GM12892 (cell line): ENCODE measurements around the gene RBM7.

Experiments used
- DNase-seq: peaks from one replicate; pipeline ENCODE4 v3.0.0; 2011; ENCODE audit not compliant: insufficient read length
- FAIRE-seq: peaks from 2 replicates; lab custom pipeline; 2011; peaks lifted over from hg19 to GRCh38; lab: Jason Lieb, UNC
- POLR2A ChIP-seq: IDR thresholded peaks from 2 replicates; pipeline ENCODE4 v1.6.1; 2011; ENCODE audit warnings: low read depth, low read length, control low read depth
- POLR2AphosphoS5 ChIP-seq: IDR thresholded peaks from 2 replicates; pipeline ENCODE4 v1.6.1; 2011; ENCODE audit warnings: low read depth, low read length, control low read depth
- TAF1 ChIP-seq: IDR thresholded peaks from 2 replicates; pipeline ENCODE4 v1.6.1; 2011; ENCODE audit warnings: low read depth, mild to moderate bottlenecking, control low read depth, low read length, borderline replicate concordance

RBM7 gene

GRCh38 chr11:114439229-114440120, 39.0 kb downstream of the RBM7 start, which contains the start of gene REXO2:
TSS of gene REXO2 (plus strand) at chr11:114439467. CDS start at chr11:114439529, 62 bp downstream.
- DNase-seq (peak; percentile 79), FAIRE-seq (peak; percentile 100)
- TF ChIP-seq POLR2AphosphoS5 (no peak), POLR2A (no peak), TAF1 (no peak)

- peak; percentile 84 for FAIRE-seq
- no peak for DNase-seq
- TF ChIP-seq POLR2AphosphoS5, result no peak
- TF ChIP-seq POLR2A, result no peak
- TF ChIP-seq TAF1, result no peak
These were observed 39.8 kb downstream of the RBM7 start for GRCh38 chr11:114440121-114440860.

GRCh38 chr11:114440971-114441763, 40.7 kb downstream of the RBM7 start:
- no peak for DNase-seq
- FAIRE-seq, result peak; percentile 57
- TF ChIP-seq TAF1, result no peak
- no peak for TF ChIP-seq POLR2A
- TF ChIP-seq POLR2AphosphoS5, result no peak

- DNase-seq (no peak), FAIRE-seq (no peak)
- TF ChIP-seq POLR2A (no peak), TAF1 (no peak), POLR2AphosphoS5 (no peak)
These were observed 41.5 kb downstream of the RBM7 start for GRCh38 chr11:114441921-114442320.

GRCh38 chr11:114442536-114442935, 42.1 kb downstream of the RBM7 start:
- FAIRE-seq (no peak), DNase-seq (no peak)
- TF ChIP-seq POLR2A, result no peak
- no peak for TF ChIP-seq TAF1
- TF ChIP-seq POLR2AphosphoS5, result no peak

GRCh38 chr11:114447444-114447843, 47.0 kb downstream of the RBM7 start:
- no peak for TF ChIP-seq TAF1
- no peak for TF ChIP-seq POLR2AphosphoS5
- no peak for TF ChIP-seq POLR2A
- DNase-seq (no peak), FAIRE-seq (no peak)

GRCh38 chr11:114447892-114448291, 47.4 kb downstream of the RBM7 start:
- TF ChIP-seq POLR2A (no peak), TAF1 (no peak), POLR2AphosphoS5 (no peak)
- FAIRE-seq (no peak), DNase-seq (no peak)

- FAIRE-seq, result no peak
- no peak for TF ChIP-seq POLR2A
- TF ChIP-seq TAF1, result no peak
- no peak for TF ChIP-seq POLR2AphosphoS5
- no peak for DNase-seq
These were observed 48.5 kb downstream of the RBM7 start for GRCh38 chr11:114448749-114449482.

- DNase-seq (no peak), FAIRE-seq (no peak)
- TF ChIP-seq TAF1 (no peak), POLR2AphosphoS5 (no peak), POLR2A (no peak)
These were observed 49.4 kb downstream of the RBM7 start for GRCh38 chr11:114449845-114450244.

GRCh38 chr11:114452399-114452798, 51.9 kb downstream of the RBM7 start:
- FAIRE-seq (no peak), DNase-seq (no peak)
- TF ChIP-seq POLR2A (no peak), POLR2AphosphoS5 (no peak), TAF1 (no peak)
